Gastrocnemius medialis (tissue), 4 donors: Measurements from ENCODE around the gene ZNF281.

Experiments
- POLR2A ChIP-seq, 2 donors: fragments of 450-650 bp; IDR thresholded peaks; one replicate each; pipeline ENCODE4 v1.6.1; 2017; ENCODE audit warnings: antibody characterized with exemption in 2 of 2, mild to moderate bottlenecking in 2 of 2, moderate library complexity in 2 of 2
- TF ChIP-seq, protein P1 (sequence below), 5 experiments: fragments of 450-650 bp in 3 of 5; fragments of 200-600 bp in 2 of 5; sonication (generic) in 2 of 5; IDR thresholded peaks in 4 of 5; conservative IDR thresholded peaks in 1 of 5; 1 replicate in 4 of 5; 2 replicates in 1 of 5; pipeline ENCODE4 v1.5.1; 2016 to 2019; ENCODE audit warnings: antibody characterized with exemption in 5 of 5, mild to moderate bottlenecking in 3 of 5, moderate library complexity in 3 of 5

DNA sequence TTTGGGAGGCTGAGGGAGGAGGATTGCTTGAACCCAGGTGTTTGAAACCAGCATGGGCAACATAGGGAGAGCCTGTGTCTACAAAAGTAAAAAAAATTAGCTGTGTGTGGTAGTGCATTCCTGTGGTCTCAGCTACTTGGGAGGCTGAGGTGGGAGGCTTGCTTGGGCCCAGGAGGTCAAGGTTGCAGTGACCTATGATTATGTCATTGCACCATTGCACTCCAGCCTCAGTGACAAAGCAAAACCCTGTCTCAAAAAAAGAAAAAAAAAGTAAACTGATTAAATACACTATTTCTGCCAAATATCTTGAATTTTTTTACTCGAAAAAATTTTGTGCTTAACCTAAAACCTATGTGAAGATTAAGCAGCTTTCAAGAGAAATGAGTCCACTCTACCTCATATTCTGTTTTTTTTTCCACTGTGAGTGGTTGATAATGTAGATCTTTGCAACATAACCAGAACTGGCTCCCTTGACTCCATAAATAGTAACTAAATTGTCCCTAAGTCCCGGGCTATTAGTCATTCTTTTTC, 19.4 kb upstream of the ZNF281 start:
- TF ChIP-seq, protein P1, sequence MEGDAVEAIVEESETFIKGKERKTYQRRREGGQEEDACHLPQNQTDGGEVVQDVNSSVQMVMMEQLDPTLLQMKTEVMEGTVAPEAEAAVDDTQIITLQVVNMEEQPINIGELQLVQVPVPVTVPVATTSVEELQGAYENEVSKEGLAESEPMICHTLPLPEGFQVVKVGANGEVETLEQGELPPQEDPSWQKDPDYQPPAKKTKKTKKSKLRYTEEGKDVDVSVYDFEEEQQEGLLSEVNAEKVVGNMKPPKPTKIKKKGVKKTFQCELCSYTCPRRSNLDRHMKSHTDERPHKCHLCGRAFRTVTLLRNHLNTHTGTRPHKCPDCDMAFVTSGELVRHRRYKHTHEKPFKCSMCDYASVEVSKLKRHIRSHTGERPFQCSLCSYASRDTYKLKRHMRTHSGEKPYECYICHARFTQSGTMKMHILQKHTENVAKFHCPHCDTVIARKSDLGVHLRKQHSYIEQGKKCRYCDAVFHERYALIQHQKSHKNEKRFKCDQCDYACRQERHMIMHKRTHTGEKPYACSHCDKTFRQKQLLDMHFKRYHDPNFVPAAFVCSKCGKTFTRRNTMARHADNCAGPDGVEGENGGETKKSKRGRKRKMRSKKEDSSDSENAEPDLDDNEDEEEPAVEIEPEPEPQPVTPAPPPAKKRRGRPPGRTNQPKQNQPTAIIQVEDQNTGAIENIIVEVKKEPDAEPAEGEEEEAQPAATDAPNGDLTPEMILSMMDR (IDR thresholded peaks at IDR 0.05 in 4 of 5, conservative IDR thresholded peaks at IDR 0.05 in 1 of 5): no peak
- no peak for TF ChIP-seq POLR2A (IDR thresholded peaks at IDR 0.05)
